HL-60 (cell line): Measurements from ENCODE around the gene ICAM1.
A peak's percentile ranks its signal among the peaks of the same experiment; 100 is the strongest.

Source experiments
- DNase-seq, 2 experiments: peaks; one replicate each; pipeline ENCODE4 v3.0.0-alpha.2; 2010 to 2020; ENCODE audit warnings: low read depth in 1 of 2, low spot score in 1 of 2
- H3K27ac ChIP-seq: fragments of 250-450 bp; sonication (Bioruptor Pico); replicated peaks from 2 replicates; pipeline ENCODE4 v1.5.1; 2020; ENCODE audit warnings: mild to moderate bottlenecking, moderate library complexity
- H3K27me3 ChIP-seq: fragments of 250-450 bp; sonication (Bioruptor Pico); 2 replicates; pipeline ENCODE4 v1.5.1; 2021; ENCODE audit warnings: mild to moderate bottlenecking, moderate library complexity; ENCODE audit not compliant: insufficient read depth, poor library complexity, severe bottlenecking
- H3K4me3 ChIP-seq: replicated peaks from 2 replicates; pipeline ENCODE4 v1.5.1; 2011; ENCODE audit warnings: mild to moderate bottlenecking, control low read depth, low read length; ENCODE audit not compliant: insufficient read depth
- CTCF ChIP-seq: IDR thresholded peaks from one replicate; pipeline ENCODE4 v1.5.1; 2011; ENCODE audit warnings: low read length, control low read depth, inconsistent platforms; ENCODE audit not compliant: insufficient read depth
- GABPA ChIP-seq: IDR thresholded peaks from 2 replicates; pipeline ENCODE4 v1.6.1; 2012; ENCODE audit warnings: low read depth
- POLR2AphosphoS5 ChIP-seq: IDR thresholded peaks from 2 replicates; pipeline ENCODE4 v1.6.1; 2012; ENCODE audit warnings: low read depth
- REST ChIP-seq: IDR thresholded peaks from 2 replicates; pipeline ENCODE4 v1.6.1; 2012; ENCODE audit warnings: low read depth; ENCODE audit not compliant: insufficient replicate concordance
- SPI1 ChIP-seq: IDR thresholded peaks from 2 replicates; pipeline ENCODE4 v1.6.1; 2012; ENCODE audit warnings: low read depth, mild to moderate bottlenecking, borderline replicate concordance

ICAM1 gene

GRCh38 chr19:10289167-10289835, 18.4 kb downstream of the ICAM1 start:
- Histone ChIP-seq H3K27me3 (peaks cover 49% of the 10 kb centered on the region), H3K27ac (no peak overlapping the region), H3K4me3 (peak overlapping the region; percentile 16)
- peak in 1 of 2 experiments; percentile 43 for DNase-seq
- no peak for TF ChIP-seq POLR2AphosphoS5

GRCh38 chr19:10289836-10290356, 19.0 kb downstream of the ICAM1 start, which contains the start of gene ICAM5:
Gene ICAM5 (plus strand): TSS chr19:10289952. CDS start chr19:10290044, 92 bp downstream.
- DNase-seq, result no peak
- Histone ChIP-seq H3K27ac (no peak within 1 kb of the TSS), H3K27me3 (peaks cover 55% of the 10 kb centered on the region), H3K4me3 (peak within 1 kb of the TSS; percentile 33)
- no peak for TF ChIP-seq REST
- TF ChIP-seq CTCF, result no peak
- no peak for TF ChIP-seq GABPA
- TF ChIP-seq SPI1, result no peak
- no peak for TF ChIP-seq POLR2AphosphoS5

GRCh38 chr19:10290357-10290875, 19.5 kb downstream of the ICAM1 start:
- Histone ChIP-seq H3K27me3 (peaks cover 60% of the 10 kb centered on the region), H3K4me3 (peak overlapping the region; percentile 33; the same call in 1 of the 2 replicates), H3K27ac (no peak overlapping the region)
- no peak for DNase-seq
- no peak for TF ChIP-seq POLR2AphosphoS5
- TF ChIP-seq SPI1, result no peak
- TF ChIP-seq REST, result no peak
- TF ChIP-seq GABPA, result no peak
- no peak for TF ChIP-seq CTCF

GRCh38 chr19:10290876-10291553, 20.1 kb downstream of the ICAM1 start:
- no peak overlapping the region for H3K27ac ChIP-seq
- peaks cover 66% of the 10 kb centered on the region for H3K27me3 ChIP-seq
- peak overlapping the region; percentile 33 for H3K4me3 ChIP-seq
- TF ChIP-seq REST (no peak), SPI1 (no peak), POLR2AphosphoS5 (no peak), GABPA (no peak), CTCF (no peak)
- peak in 1 of 2 experiments; percentile 29 for DNase-seq
